Heart left ventricle (tissue), 16 donors: ENCODE results near the gene RRP9. TPM values are rescaled to one million over a fixed set of nuclear protein-coding genes. Genes with fewer than 3 reads are reported as not detected.
A peak's percentile ranks its signal among the peaks of the same experiment; 100 is the strongest.

Experiments used
- ATAC-seq, 4 donors: fragments of 200-7000 bp; cut with Tn5 transposase; one replicate each; pipeline ENCODE4 v1.9.1; 2020 to 2022; ENCODE audit warnings: moderate library complexity in 4 of 4, mild to moderate bottlenecking in 3 of 4, moderate number of reproducible peaks in 1 of 4
- DNase-seq, 5 donors: peaks; one replicate each; pipeline ENCODE4 v3.0.0-alpha.2; 2020
- H3K27ac ChIP-seq, 12 donors: fragments of 200-600 bp; sonication (generic) in 4 of 12; one replicate each; pipeline versions ENCODE4 v1.5.0 to v1.8.0; 2016 to 2022; ENCODE audit warnings: mild to moderate bottlenecking in 2 of 12
- H3K27me3 ChIP-seq, 9 donors: fragments of 200-600 bp; sonication (generic) in 2 of 9; one replicate each; pipeline versions ENCODE4 v1.5.1 to v1.8.0; 2016 to 2022; ENCODE audit warnings: mild to moderate bottlenecking in 3 of 9
- H3K36me3 ChIP-seq, 9 donors: fragments of 200-600 bp; sonication (generic) in 2 of 9; one replicate each; pipeline versions ENCODE4 v1.5.0 to v1.8.0; 2018 to 2022; ENCODE audit warnings: mild to moderate bottlenecking in 2 of 9
- H3K4me1 ChIP-seq, 12 donors: fragments of 200-600 bp; sonication (generic) in 4 of 12; one replicate each; pipeline versions ENCODE4 v1.5.0 to v1.8.0; 2016 to 2022; ENCODE audit warnings: mild to moderate bottlenecking in 3 of 12
- H3K4me3 ChIP-seq, 12 donors: fragments of 200-600 bp; sonication (generic) in 4 of 12; one replicate each; pipeline versions ENCODE4 v1.5.0 to v1.8.0; 2017 to 2022; ENCODE audit warnings: mild to moderate bottlenecking in 9 of 12, moderate library complexity in 4 of 12
- H3K9me3 ChIP-seq, 12 donors: fragments of 200-600 bp; sonication (generic) in 4 of 12; one replicate each; pipeline versions ENCODE4 v1.5.0 to v1.8.0; 2016 to 2022; ENCODE audit warnings: mild to moderate bottlenecking in 1 of 12
- CTCF ChIP-seq, 12 donors: fragments of 200-600 bp; sonication (generic) in 4 of 12; IDR thresholded peaks; one replicate each; pipeline versions ENCODE4 v1.5.0 to v1.8.0; 2018 to 2022; ENCODE audit warnings: antibody characterized with exemption in 12 of 12, mild to moderate bottlenecking in 5 of 12
- POLR2A ChIP-seq, 2 donors: fragments of 450-650 bp; IDR thresholded peaks; one replicate each; pipeline ENCODE4 v1.6.1; 2017; ENCODE audit warnings: antibody characterized with exemption in 2 of 2, mild to moderate bottlenecking in 2 of 2, moderate library complexity in 2 of 2
- WGBS, 4 donors: extraction: QIAGEN DNeasy Blood & Tissue Kit in 2 of 4; methylation state at CpG; one replicate each; pipeline versions ENCODE4 v1.1.5 to v1.1.7; 2013 to 2018; 5-methylcytosine and 5-hydroxymethylcytosine counted together
- intact Hi-C, 10 donors: fragments of 100-400 bp; cut with DNase I; formaldehyde crosslinking; loops; one replicate each; pipeline versions ENCODE4 v1.11.1 to v1.14.2; 2022
- polyA plus RNA-seq, 2 donors: library from polyadenylated mRNA; stranded (reverse); fragments of 200-250 nt; gene quantifications; one replicate each; pipeline ENCODE4 v1.2.3, GENCODE V29; 2013
- total RNA-seq, 9 donors: library from RNA; depleted of rRNA in 2 of 9; stranded (reverse); fragments of >200 nt in 2 of 9; fragmentation: NEBNext Ultra II Directional in 3 of 9; extraction: Animal tissue kit (Norgen Biotek cat#: 25700) in 3 of 9; gene quantifications; one replicate each; pipeline versions ENCODE4 v1.1.0 to v1.2.4, GENCODE V29; 2016 to 2023
- donor health status: ischemic (EF 13 %, LVEDD 7.1; RV severe dilation, severe dysfunction).
- donor health status: healthy with polysubstance abuse.
- donor health status: DM: no; HTN: yes; CAD: no.
- donor health status: DM: no; HTN: no; CAD: no.
- donor health status: ischemic (EF 25% LVEDD 6.9; RV normal size, moderate dysfunction).
- donor health status: ischemic (EF 25% LVEDD 5.7; RV mildly dilated, moderate dysfunction).
- donor health status: healthy.
- donor health status: DM: yes; HTN: yes; CAD: no.
- donor health status: ischemic (EF 35%, LVEDD 5.7; RV mildly dilated, moderate dysfunction).
- donor health status: nonischemic (EF 11% LVEDD 7.7; RV severe dilation, severe dysfunction).
- donor health status: DM: yes; HTN: yes; CAD: no.
- donor health status: PGD.
- donor health status: ischemic (EF 29% LVEDD 5.4; RV normal size, mild dysfunction).
- donor health status: nonischemic (EF 23%, LVEDD 6.1; RV moderate dilation, normal function).

Gene RRP9
- total and polyA plus RNA-seq, 11 donors = 6.1 to 30.8 (median 10.8) TPM

- Histone ChIP-seq H3K4me3 (no peak overlapping the region), H3K27me3 (no peaks in the 10 kb centered on the region), H3K27ac (no peak overlapping the region), H3K9me3 (no peaks in the 10 kb centered on the region), H3K36me3 (peaks cover 0 to 63% (median 48%) of the 10 kb centered on the region in 9 donors), H3K4me1 (peaks cover 3 to 24% (median 16%) of the 10 kb centered on the region in 12 donors)
- DNase-seq (peak in 1 of 5 donors; percentile 14), ATAC-seq (no peak)
- WGBS, 4 donors = 81 to 93% (median 87%) methylated on average over 11 to 13 of the region's 13 CpGs
- TF ChIP-seq CTCF (IDR thresholded peaks at IDR 0.05) = no peak
- TF ChIP-seq POLR2A (IDR thresholded peaks at IDR 0.05) = no peak
- intact Hi-C loops = no loop called here
Observed at GRCh38 chr3:51937611-51938450, 3.9 kb downstream of the RRP9 start.

GRCh38 chr3:51937014-51937413, 4.7 kb downstream of the RRP9 start:
- Histone ChIP-seq H3K4me1 (peaks cover 0 to 16% (median 10%) of the 10 kb centered on the region in 12 donors), H3K9me3 (no peaks in the 10 kb centered on the region), H3K4me3 (no peak overlapping the region), H3K27me3 (no peaks in the 10 kb centered on the region), H3K36me3 (peaks cover 0 to 68% (median 51%) of the 10 kb centered on the region in 9 donors), H3K27ac (no peak overlapping the region)
- no peak for TF ChIP-seq POLR2A (IDR thresholded peaks at IDR 0.05)
- TF ChIP-seq CTCF (IDR thresholded peaks at IDR 0.05) = no peak
- intact Hi-C loops = no loop called here
- 75 to 87% (median 81%) methylated on average over 8 to 9 of the region's 9 CpGs for WGBS, 4 donors
- ATAC-seq (no peak), DNase-seq (no peak)

GRCh38 chr3:51935886-51936755, 5.6 kb downstream of the RRP9 start:
- WGBS, 4 donors = 97 to 98% (median 97%) methylated on average over 24 to 25 of the region's 25 CpGs
- H3K36me3 ChIP-seq = peaks cover 0 to 69% (median 51%) of the 10 kb centered on the region in 9 donors
- DNase-seq (peak in 1 of 5 donors; percentile 14), ATAC-seq (no peak)
- intact Hi-C loops = no loop called here
- H3K4me3 ChIP-seq = no peak overlapping the region
- H3K27ac ChIP-seq = no peak overlapping the region
- TF ChIP-seq CTCF (IDR thresholded peaks at IDR 0.05) (no peak), POLR2A (IDR thresholded peaks at IDR 0.05) (no peak)
- no peaks in the 10 kb centered on the region for H3K27me3 ChIP-seq
- H3K9me3 ChIP-seq = no peaks in the 10 kb centered on the region
- peaks cover 0 to 12% (median 6%) of the 10 kb centered on the region in 12 donors for H3K4me1 ChIP-seq
